Caco-2 (cell line): ENCODE data around the gene SCTR. TPM values are rescaled to one million over a fixed set of nuclear protein-coding genes. Genes with fewer than 3 reads are reported as not detected.

ENCODE experiments used
- BruUV-seq: library from RNA; stranded (reverse); fragments of 400-500 nt; replicated peaks from 2 replicates; lab custom pipeline; 2021; lab: Mats Ljungman, UMichigan
- CTCF ChIA-PET: fragments of 300-600 bp; sonication (Branson Sonifier 250); formaldehyde crosslinking; loops from one replicate; lab custom pipeline; 2022; ENCODE audit warnings: antibody characterized with exemption; lab: Charles Lee
- POLR2A ChIA-PET: fragments of 300-600 bp; sonication (Branson Sonifier 250); formaldehyde crosslinking; loops from one replicate; lab custom pipeline; 2022; ENCODE audit warnings: antibody characterized with exemption; lab: Charles Lee
- DNase-seq, 2 experiments: peaks; one replicate each; pipeline versions ENCODE4 v3.0.0 to v3.0.0-alpha.2; 2020 to 2022
- H3K27me3 ChIP-seq: replicated peaks from 2 replicates; pipeline ENCODE4 v1.6.0; 2011; ENCODE audit warnings: low read length; ENCODE audit not compliant: control insufficient read depth, insufficient read depth
- H3K36me3 ChIP-seq: 2 replicates; pipeline ENCODE4 v1.5.1; 2011; ENCODE audit warnings: low read length; ENCODE audit not compliant: control insufficient read depth, insufficient read depth
- H3K4me1 ChIP-seq: fragments of 250-450 bp; sonication (Bioruptor Pico); 2 replicates; pipeline ENCODE4 v1.5.1; 2020; ENCODE audit warnings: mild to moderate bottlenecking
- H3K4me3 ChIP-seq: 2 replicates; pipeline ENCODE4 v1.5.1; 2011; ENCODE audit warnings: low read depth, mild to moderate bottlenecking, control low read depth, low read length
- H3K9me3 ChIP-seq: fragments of 250-450 bp; sonication (Bioruptor Pico); 2 replicates; pipeline ENCODE4 v1.5.1; 2020; ENCODE audit warnings: mild to moderate bottlenecking, moderate library complexity
- H3K27ac Mint-ChIP-seq: one replicate; pipeline ENCODE4 v1.8.0; 2022; ENCODE audit warnings: mixed read lengths; ENCODE audit not compliant: unreplicated experiment
- H3K27me3 Mint-ChIP-seq: one replicate; pipeline ENCODE4 v1.8.0; 2022; ENCODE audit warnings: mixed read lengths; ENCODE audit not compliant: insufficient read depth, unreplicated experiment
- H3K36me3 Mint-ChIP-seq: one replicate; pipeline ENCODE4 v1.8.0; 2022; ENCODE audit warnings: mild to moderate bottlenecking, mixed read lengths; ENCODE audit not compliant: insufficient read depth, unreplicated experiment
- H3K4me1 Mint-ChIP-seq: one replicate; pipeline ENCODE4 v1.8.0; 2022; ENCODE audit warnings: low read depth, mixed read lengths; ENCODE audit not compliant: unreplicated experiment
- H3K4me3 Mint-ChIP-seq: one replicate; pipeline ENCODE4 v1.8.0; 2022; ENCODE audit warnings: mild to moderate bottlenecking, moderate library complexity, mixed read lengths; ENCODE audit not compliant: unreplicated experiment
- H3K9me3 Mint-ChIP-seq: one replicate; pipeline ENCODE4 v1.8.0; 2022; ENCODE audit warnings: mixed read lengths; ENCODE audit not compliant: unreplicated experiment
- CTCF ChIP-seq, 2 experiments: fragments of 200-600 bp in 1 of 2; IDR thresholded peaks; 1 replicate in 1 of 2; 2 replicates in 1 of 2; pipeline versions ENCODE4 v1.5.1 to v1.8.0; 2011 to 2022; ENCODE audit warnings: antibody characterized with exemption in 1 of 2, control low read depth in 1 of 2, inconsistent platforms in 1 of 2, low read depth in 1 of 2, low read length in 1 of 2, mild to moderate bottlenecking in 1 of 2, moderate library complexity in 1 of 2; ENCODE audit not compliant: insufficient read depth in 1 of 2, severe bottlenecking in 1 of 2, unreplicated experiment in 1 of 2
- intact Hi-C: fragments of 100-400 bp; cut with micrococcal nuclease; formaldehyde crosslinking; loops from one replicate; pipeline ENCODE4 v1.10.0; 2022; ENCODE audit not compliant: unreplicated experiment
- total RNA-seq: library from RNA; stranded (reverse); gene quantifications from 2 replicates; pipeline ENCODE4 v1.2.3, GENCODE V29; 2022

The SCTR gene
- total RNA-seq, 1 experiment from 2014 or later, result not detected

DNA sequence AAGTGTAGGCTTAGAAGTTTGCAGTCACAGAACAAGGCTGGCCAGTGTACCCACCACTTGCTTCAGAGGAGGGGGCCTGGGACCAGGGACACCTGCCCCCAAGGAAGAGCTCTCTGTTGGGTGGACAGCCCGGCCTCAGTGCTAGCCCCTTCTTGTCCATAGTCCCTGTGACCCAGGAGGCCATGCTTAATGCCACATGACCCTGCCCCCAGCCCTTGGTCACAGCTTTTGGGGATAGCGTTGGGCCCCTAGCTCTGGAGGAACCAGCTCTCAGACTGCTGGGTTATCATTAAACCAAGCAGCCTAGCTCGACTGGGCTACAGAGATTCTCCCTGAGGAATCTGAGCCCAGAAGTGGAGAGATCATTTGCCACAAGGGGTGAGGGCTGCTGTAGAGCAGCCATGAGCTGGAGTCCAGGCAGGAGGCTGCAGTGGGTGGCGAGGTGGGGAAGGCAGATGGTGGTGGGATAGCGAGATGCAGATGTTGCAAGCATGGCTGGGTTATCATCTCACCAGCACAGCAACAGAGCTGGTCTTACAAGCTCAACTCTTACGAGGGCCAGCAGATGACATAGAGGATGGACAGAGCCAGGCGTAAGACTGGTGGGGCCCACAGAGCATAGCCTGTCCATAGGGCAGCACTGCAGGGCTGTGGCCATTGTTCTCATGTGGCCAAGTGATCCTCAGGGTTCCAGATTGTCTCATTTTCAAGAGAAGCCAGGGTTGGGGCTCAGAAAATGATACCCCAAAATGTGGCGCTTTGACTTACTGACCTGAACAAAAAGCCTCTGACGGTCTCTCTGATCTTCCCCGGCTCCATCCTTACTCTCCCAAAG is 99.8 kb downstream of the SCTR start:
- Mint-ChIP-seq H3K4me3 (no peak overlapping the region), H3K27ac (no peak overlapping the region), H3K4me1 (peaks cover 38% of the 10 kb centered on the region), H3K9me3 (peaks cover 13% of the 10 kb centered on the region), H3K36me3 (no peaks in the 10 kb centered on the region), H3K27me3 (no peaks in the 10 kb centered on the region)
- DNase-seq, result no peak
- ChIA-PET POLR2A (no interaction called here), CTCF (no interaction called here)
- Histone ChIP-seq H3K4me3 (no peak overlapping the region), H3K36me3 (no peaks in the 10 kb centered on the region), H3K9me3 (peaks cover 10% of the 10 kb centered on the region; the same call in 1 of the 2 replicates), H3K4me1 (peaks cover 47% of the 10 kb centered on the region), H3K27me3 (no peaks in the 10 kb centered on the region)
- BruUV-seq, result no TSS peak
- intact Hi-C loops, result loop anchor here (5.0 kb wide), 1 partner anchor 63 kb away; no protein-coding TSS in a partner anchor
- no peak for TF ChIP-seq CTCF (IDR thresholded peaks at IDR 0.05; ENCODE audit: insufficient read depth in 1 of 2, low read depth in 1 of 2, low read length in 1 of 2, severe bottlenecking in 1 of 2, unreplicated experiment in 1 of 2)

DNA sequence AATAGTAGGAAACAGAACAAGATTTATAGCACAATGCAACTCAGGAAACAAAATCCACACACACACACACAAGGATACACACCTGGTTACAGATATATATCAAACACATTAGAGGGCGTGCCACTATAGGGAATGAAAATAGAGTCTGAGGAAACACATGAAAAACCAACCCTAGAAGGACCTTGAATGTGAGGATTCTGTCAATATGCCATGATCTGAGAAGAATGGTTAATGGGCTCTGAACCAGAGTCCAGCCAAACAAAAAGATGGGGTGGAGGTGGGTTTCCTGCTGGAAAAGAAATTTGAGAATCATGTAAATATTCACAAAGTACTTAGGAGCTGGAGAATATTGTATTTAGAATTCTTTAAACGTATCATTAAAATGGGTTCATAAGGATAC is 100.5 kb downstream of the SCTR start:
- Histone ChIP-seq H3K27me3 (no peaks in the 10 kb centered on the region), H3K9me3 (peaks cover 10% of the 10 kb centered on the region; the same call in 1 of the 2 replicates), H3K36me3 (no peaks in the 10 kb centered on the region), H3K4me3 (no peak overlapping the region), H3K4me1 (peaks cover 40% of the 10 kb centered on the region)
- no peaks in the 10 kb centered on the region for H3K36me3 Mint-ChIP-seq
- peaks cover 13% of the 10 kb centered on the region for H3K9me3 Mint-ChIP-seq
- no peak for DNase-seq
- no peaks in the 10 kb centered on the region for H3K27me3 Mint-ChIP-seq
- TF ChIP-seq CTCF (IDR thresholded peaks at IDR 0.05; ENCODE audit: insufficient read depth in 1 of 2, low read depth in 1 of 2, low read length in 1 of 2, severe bottlenecking in 1 of 2, unreplicated experiment in 1 of 2), result no peak
- no peak overlapping the region for H3K27ac Mint-ChIP-seq
- H3K4me1 Mint-ChIP-seq, result peaks cover 31% of the 10 kb centered on the region
- no TSS peak for BruUV-seq
- intact Hi-C loops, result no loop called here
- no peak overlapping the region for H3K4me3 Mint-ChIP-seq
- CTCF ChIA-PET, result no interaction called here
- POLR2A ChIA-PET, result no interaction called here

GRCh38 chr2:119423108-119423444 is 101.2 kb downstream of the SCTR start:
- CTCF ChIA-PET, result no interaction called here
- no peaks in the 10 kb centered on the region for H3K27me3 ChIP-seq
- no TSS peak for BruUV-seq
- no peak for TF ChIP-seq CTCF (IDR thresholded peaks at IDR 0.05; ENCODE audit: insufficient read depth in 1 of 2, low read depth in 1 of 2, low read length in 1 of 2, severe bottlenecking in 1 of 2, unreplicated experiment in 1 of 2)
- H3K4me3 Mint-ChIP-seq, result no peak overlapping the region
- no peak overlapping the region for H3K27ac Mint-ChIP-seq
- peaks cover 33% of the 10 kb centered on the region for H3K4me1 ChIP-seq
- intact Hi-C loops, result no loop called here
- H3K4me3 ChIP-seq, result no peak overlapping the region
- H3K9me3 ChIP-seq, result peaks cover 10% of the 10 kb centered on the region; the same call in 1 of the 2 replicates
- no peaks in the 10 kb centered on the region for H3K36me3 ChIP-seq
- DNase-seq, result peak in 1 of 2 experiments; percentile 19
- H3K36me3 Mint-ChIP-seq, result no peaks in the 10 kb centered on the region
- peaks cover 13% of the 10 kb centered on the region for H3K9me3 Mint-ChIP-seq
- H3K27me3 Mint-ChIP-seq, result no peaks in the 10 kb centered on the region
- POLR2A ChIA-PET, result no interaction called here
- H3K4me1 Mint-ChIP-seq, result peaks cover 28% of the 10 kb centered on the region
